Mammary epithelial cell (primary cell): ENCODE results near the gene VAV1.

Experiments used
- CTCF ChIP-seq, 2 donors: IDR thresholded peaks in 1 of 2; conservative IDR thresholded peaks in 1 of 2; 2 replicates each; pipeline ENCODE4 v1.5.1; 2011 to 2012; ENCODE audit warnings: inconsistent platforms in 2 of 2, low read length in 2 of 2, mild to moderate bottlenecking in 2 of 2, control low read depth in 1 of 2, low read depth in 1 of 2; ENCODE audit not compliant: insufficient read depth in 1 of 2; ENCODE audit errors: extremely low read depth in 1 of 2
- EZH2 ChIP-seq: IDR thresholded peaks from 2 replicates; pipeline ENCODE4 v1.6.1; 2012; ENCODE audit warnings: low read length, inconsistent platforms, borderline replicate concordance

- TF ChIP-seq CTCF (conservative IDR thresholded peaks at IDR 0.05 in 1 of 2, IDR thresholded peaks at IDR 0.05 in 1 of 2; ENCODE audit: extremely low read depth in 1 of 2, insufficient read depth in 1 of 2, low read depth in 1 of 2, low read length in 2 of 2) (no peak), EZH2 (no peak)
These were observed 42.2 kb upstream of the VAV1 start for GRCh38 chr19:6730153-6730804.
